ENCODE measurements around the gene LMO7. TPM values are rescaled to one million over a fixed set of nuclear protein-coding genes. Genes with fewer than 3 reads are reported as not detected.
A peak's percentile ranks its signal among the peaks of the same experiment; 100 is the strongest.

Gene LMO7
- total RNA-seq, 1 donor from 2014 or later, result 447 TPM

DNA sequence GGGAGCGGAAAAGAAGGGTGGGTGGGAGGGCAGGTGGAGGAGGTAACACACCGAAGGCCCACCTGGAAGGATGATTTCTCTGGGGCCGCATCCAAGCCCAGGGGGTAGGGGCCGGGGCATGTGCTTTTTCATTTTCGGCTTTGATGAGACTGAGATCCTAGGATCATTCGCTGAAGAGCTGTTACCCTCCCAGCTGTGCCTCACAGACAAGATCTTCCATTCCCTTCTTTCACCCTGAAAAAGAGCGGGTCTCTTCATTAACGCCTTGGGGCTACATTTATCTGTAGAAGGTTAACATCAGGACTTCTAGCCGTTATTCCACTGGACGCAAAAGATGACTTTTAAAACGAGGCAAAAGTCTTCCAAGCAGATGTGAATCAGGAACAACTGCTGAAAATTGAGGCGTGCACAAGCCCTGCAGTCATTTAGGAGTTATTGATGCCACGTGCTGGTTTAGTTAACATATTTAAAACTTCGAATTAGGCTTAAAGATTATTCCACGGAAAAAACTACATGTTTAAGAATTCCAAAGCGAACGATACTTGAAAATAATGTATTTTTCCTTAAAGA is 1.1 kb downstream of the LMO7 start:
- no peaks in the 10 kb centered on the region for H3K9me3 ChIP-seq

GRCh38 chr13:75639454-75639853 is 3.3 kb downstream of the LMO7 start:
- DNase-seq, result no peak
- H3K36me3 ChIP-seq, result no peaks in the 10 kb centered on the region
- no peaks in the 10 kb centered on the region for H3K9me3 ChIP-seq
- no peak overlapping the region for H3K4me3 ChIP-seq
- intact Hi-C loops (cut with DNase I), result no loop called here
- peaks cover 17% of the 10 kb centered on the region for H3K4me1 ChIP-seq
- TF ChIP-seq, protein P1, sequence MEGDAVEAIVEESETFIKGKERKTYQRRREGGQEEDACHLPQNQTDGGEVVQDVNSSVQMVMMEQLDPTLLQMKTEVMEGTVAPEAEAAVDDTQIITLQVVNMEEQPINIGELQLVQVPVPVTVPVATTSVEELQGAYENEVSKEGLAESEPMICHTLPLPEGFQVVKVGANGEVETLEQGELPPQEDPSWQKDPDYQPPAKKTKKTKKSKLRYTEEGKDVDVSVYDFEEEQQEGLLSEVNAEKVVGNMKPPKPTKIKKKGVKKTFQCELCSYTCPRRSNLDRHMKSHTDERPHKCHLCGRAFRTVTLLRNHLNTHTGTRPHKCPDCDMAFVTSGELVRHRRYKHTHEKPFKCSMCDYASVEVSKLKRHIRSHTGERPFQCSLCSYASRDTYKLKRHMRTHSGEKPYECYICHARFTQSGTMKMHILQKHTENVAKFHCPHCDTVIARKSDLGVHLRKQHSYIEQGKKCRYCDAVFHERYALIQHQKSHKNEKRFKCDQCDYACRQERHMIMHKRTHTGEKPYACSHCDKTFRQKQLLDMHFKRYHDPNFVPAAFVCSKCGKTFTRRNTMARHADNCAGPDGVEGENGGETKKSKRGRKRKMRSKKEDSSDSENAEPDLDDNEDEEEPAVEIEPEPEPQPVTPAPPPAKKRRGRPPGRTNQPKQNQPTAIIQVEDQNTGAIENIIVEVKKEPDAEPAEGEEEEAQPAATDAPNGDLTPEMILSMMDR (IDR thresholded peaks at IDR 0.05), result no peak
- peaks cover 4% of the 10 kb centered on the region for H3K27me3 ChIP-seq (ENCODE audit: low read depth)
- H3K27ac ChIP-seq, result no peak overlapping the region
- ATAC-seq, result no peak

More for the DNA sequence above, 1.1 kb downstream of the LMO7 start:
- peaks cover 17% of the 10 kb centered on the region for H3K4me1 ChIP-seq
- H3K27ac ChIP-seq, result no peak overlapping the region
- no peak for DNase-seq
- H3K4me3 ChIP-seq, result peak overlapping the region; percentile 87
- H3K36me3 ChIP-seq, result no peaks in the 10 kb centered on the region
- TF ChIP-seq, protein P1 (IDR thresholded peaks at IDR 0.05), result no peak
- ATAC-seq, result no peak
- intact Hi-C loops (cut with DNase I), result no loop called here
- H3K27me3 ChIP-seq (ENCODE audit: low read depth), result peaks cover 4% of the 10 kb centered on the region

GRCh38 chr13:75641026-75641425 is 4.9 kb downstream of the LMO7 start:
- ATAC-seq, result no peak
- TF ChIP-seq, protein P1 (IDR thresholded peaks at IDR 0.05), result no peak
- no peak overlapping the region for H3K27ac ChIP-seq
- peaks cover 10% of the 10 kb centered on the region for H3K4me1 ChIP-seq
- intact Hi-C loops (cut with DNase I), result no loop called here
- no peaks in the 10 kb centered on the region for H3K36me3 ChIP-seq
- no peak for DNase-seq
- no peak overlapping the region for H3K4me3 ChIP-seq
- peaks cover 4% of the 10 kb centered on the region for H3K27me3 ChIP-seq (ENCODE audit: low read depth)
- H3K9me3 ChIP-seq, result no peaks in the 10 kb centered on the region

DNA sequence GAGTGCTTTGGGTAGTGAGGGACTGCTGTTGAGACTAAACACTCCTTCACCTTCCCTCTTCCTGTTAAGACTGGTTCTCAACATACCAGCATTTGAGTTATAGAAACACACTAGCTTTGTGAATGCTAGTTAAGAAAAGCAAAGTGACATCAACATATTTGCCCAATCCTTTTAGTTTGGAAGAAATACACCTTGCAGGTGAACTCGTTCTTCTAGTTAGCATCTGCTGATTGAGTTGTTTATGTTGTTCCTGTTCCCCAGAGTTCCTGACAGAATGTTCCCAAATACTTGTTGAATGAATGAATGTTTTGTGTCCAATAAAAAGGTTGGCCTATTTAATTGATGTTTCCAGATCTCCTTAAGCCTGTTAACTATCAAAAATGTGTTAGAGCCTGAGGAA is 7.1 kb downstream of the LMO7 start:
- Histone ChIP-seq H3K27me3 (ENCODE audit: low read depth) (no peaks in the 10 kb centered on the region), H3K4me1 (no peaks in the 10 kb centered on the region), H3K4me3 (no peak overlapping the region), H3K36me3 (no peaks in the 10 kb centered on the region), H3K27ac (no peak overlapping the region), H3K9me3 (no peaks in the 10 kb centered on the region)
- intact Hi-C loops (cut with DNase I), result no loop called here
- TF ChIP-seq, protein P1 (IDR thresholded peaks at IDR 0.05), result no peak
- DNase-seq, result no peak
- no peak for ATAC-seq

DNA sequence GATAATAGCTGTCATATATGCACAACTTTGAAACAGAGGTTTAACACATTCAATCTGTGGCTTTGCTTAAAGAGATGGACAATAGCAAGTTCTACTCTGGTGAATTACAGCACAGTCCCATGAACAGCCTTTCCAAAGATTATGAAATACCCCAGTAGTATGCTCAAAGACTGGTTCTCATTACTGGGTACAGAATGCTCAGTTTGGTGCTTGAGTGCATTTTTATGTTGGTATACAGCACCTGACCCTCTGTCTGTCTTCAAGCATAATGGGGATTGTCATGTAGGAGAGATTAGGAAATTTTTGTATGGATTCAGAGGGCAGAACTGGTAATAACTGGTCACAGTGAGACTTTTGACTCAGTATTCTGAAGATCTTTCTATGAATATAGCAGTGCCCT is 7.6 kb downstream of the LMO7 start:
- Histone ChIP-seq H3K27me3 (ENCODE audit: low read depth) (no peaks in the 10 kb centered on the region), H3K36me3 (no peaks in the 10 kb centered on the region), H3K9me3 (no peaks in the 10 kb centered on the region), H3K4me3 (no peak overlapping the region), H3K4me1 (no peaks in the 10 kb centered on the region), H3K27ac (no peak overlapping the region)
- DNase-seq (no peak), ATAC-seq (peak in 1 of 2 donors; percentile 30)
- TF ChIP-seq, protein P1 (IDR thresholded peaks at IDR 0.05), result no peak
- intact Hi-C loops (cut with DNase I), result no loop called here

Measured in lower lobe of right lung (tissue), 2 donors.